A549 (cell line): ENCODE measurements around the gene MORN1. TPM values are rescaled to one million over a fixed set of nuclear protein-coding genes. Genes with fewer than 3 reads are reported as not detected.

Experiments used
- ATAC-seq, 2 experiments: fragments of 200-7000 bp in 1 of 2; fragments of >200 bp in 1 of 2; cut with Nextera tagmentation in 1 of 2; cut with Tn5 transposase in 1 of 2; 3 replicates each; pipeline versions ENCODE4 v1.8.0 to v1.9.1; 2018 to 2020; ENCODE audit warnings: mild to moderate bottlenecking in 1 of 2, moderate library complexity in 1 of 2
- CTCF ChIA-PET: fragments of 300-600 bp; sonication (Branson Sonifier 250); formaldehyde crosslinking; extraction: SDS; loops from one replicate; lab custom pipeline; 2021; ENCODE audit warnings: antibody characterized with exemption, inconsistent platforms; lab: Yijun Ruan, JAX
- POLR2A ChIA-PET: fragments of 350-600 bp; formaldehyde crosslinking; extraction: SDS; loops from one replicate; lab custom pipeline; 2021; ENCODE audit warnings: antibody characterized with exemption, inconsistent platforms; lab: Yijun Ruan, JAX
- DNase-seq, 2 experiments: peaks; one replicate each; pipeline versions ENCODE4 v3.0.0 to v3.0.0-alpha.2; 2011 to 2016; ENCODE audit warnings: low read depth in 1 of 2, low spot score in 1 of 2
- FAIRE-seq: peaks from 2 replicates; lab custom pipeline; 2011; peaks lifted over from hg19 to GRCh38; lab: Jason Lieb, UNC
- H3K27ac ChIP-seq, 2 experiments: fragments of >200 bp; sonication (Bioruptor Twin); formaldehyde crosslinking; 3 replicates each; pipeline ENCODE4 v1.5.1; 2016 to 2017
- H3K4me1 ChIP-seq: fragments of >200 bp; sonication (Bioruptor Twin); formaldehyde crosslinking; 3 replicates; pipeline ENCODE4 v1.6.1; 2016
- H3K4me2 ChIP-seq: fragments of >200 bp; sonication (Bioruptor Twin); formaldehyde crosslinking; 3 replicates; pipeline ENCODE4 v1.6.1; 2016
- H3K4me3 ChIP-seq: fragments of >200 bp; sonication (Bioruptor Twin); formaldehyde crosslinking; 3 replicates; pipeline ENCODE4 v1.5.1; 2016
- H3K9me3 ChIP-seq: fragments of >200 bp; sonication (Bioruptor Twin); formaldehyde crosslinking; 3 replicates; pipeline ENCODE4 v1.6.1; 2016
- BHLHE40 ChIP-seq: IDR thresholded peaks from 2 replicates; pipeline ENCODE4 v1.6.1; 2012; ENCODE audit warnings: low read depth, low read length, inconsistent platforms
- CEBPB ChIP-seq, 2 experiments: fragments of >200 bp in 1 of 2; sonication (Bioruptor Twin) in 1 of 2; formaldehyde crosslinking in 1 of 2; IDR thresholded peaks; 2 replicates each; pipeline ENCODE4 v1.6.1; 2012 to 2016
- CHD2 ChIP-seq: fragments of 150-350 bp; IDR thresholded peaks from 2 replicates; pipeline ENCODE4 v1.6.1; 2014; ENCODE audit warnings: low read length; ENCODE audit not compliant: partially characterized antibody
- EHMT2 ChIP-seq: fragments of 200-600 bp; sonication (generic); IDR thresholded peaks from 2 replicates; pipeline ENCODE4 v1.6.1; 2016; ENCODE audit warnings: antibody characterized with exemption, low read depth, mild to moderate bottlenecking, moderate library complexity
- ELK1 ChIP-seq: fragments of 150-350 bp; IDR thresholded peaks from 2 replicates; pipeline ENCODE4 v1.6.1; 2014; ENCODE audit warnings: low read depth, mild to moderate bottlenecking, low read length
- ESRRA ChIP-seq: fragments of 150-350 bp; IDR thresholded peaks from 2 replicates; pipeline ENCODE4 v1.6.1; 2014; ENCODE audit warnings: mild to moderate bottlenecking, low read length, borderline replicate concordance
- FOSL2 ChIP-seq, 2 experiments: fragments of 450-650 bp in 1 of 2; fragments of >200 bp in 1 of 2; sonication (Bioruptor Twin) in 1 of 2; formaldehyde crosslinking; IDR thresholded peaks; 2 replicates each; pipeline versions ENCODE4 v1.5.0 to v1.6.1; 2016 to 2020; ENCODE audit warnings: mild to moderate bottlenecking in 1 of 2, moderate library complexity in 1 of 2
- FOXS1 ChIP-seq: fragments of 250-450 bp; sonication (Bioruptor Pico); IDR thresholded peaks from 2 replicates; pipeline ENCODE4 v1.5.0; 2020; ENCODE audit warnings: mild to moderate bottlenecking, moderate library complexity
- HDAC2 ChIP-seq: fragments of 200-600 bp; sonication (generic); IDR thresholded peaks from 2 replicates; pipeline ENCODE4 v1.6.1; 2016
- HOXA7 ChIP-seq: fragments of 250-450 bp; sonication (Bioruptor Pico); IDR thresholded peaks from 2 replicates; pipeline ENCODE4 v1.5.0; 2020; ENCODE audit warnings: mild to moderate bottlenecking, moderate library complexity
- HOXB5 ChIP-seq: fragments of 250-450 bp; sonication (Bioruptor Pico); IDR thresholded peaks from 2 replicates; pipeline ENCODE4 v1.5.0; 2020; ENCODE audit warnings: mild to moderate bottlenecking, moderate library complexity
- JUN ChIP-seq, 2 experiments: fragments of >200 bp; sonication (Bioruptor Twin); formaldehyde crosslinking; IDR thresholded peaks; 2 replicates in 1 of 2; 3 replicates in 1 of 2; pipeline ENCODE4 v1.6.1; 2016 to 2017
- POLR2A ChIP-seq: IDR thresholded peaks from 2 replicates; pipeline ENCODE4 v1.6.1; 2012; ENCODE audit warnings: mild to moderate bottlenecking, low read length
- POLR2AphosphoS2 ChIP-seq: conservative IDR thresholded peaks from 2 replicates; pipeline ENCODE4 v1.6.1; 2012; ENCODE audit warnings: low read length, improper control_type of control experiment, inconsistent platforms
- RARB ChIP-seq: fragments of 250-450 bp; sonication (Bioruptor Pico); IDR thresholded peaks from 2 replicates; pipeline ENCODE4 v1.8.0; 2021; ENCODE audit warnings: mild to moderate bottlenecking, moderate library complexity
- REST ChIP-seq: fragments of 200-600 bp; sonication (generic); IDR thresholded peaks from 2 replicates; pipeline ENCODE4 v1.6.1; 2016; ENCODE audit warnings: antibody characterized with exemption, mild to moderate bottlenecking, moderate library complexity
- ZFP36 ChIP-seq: fragments of 450-650 bp; IDR thresholded peaks from 2 replicates; pipeline ENCODE4 v1.6.1; 2014; ENCODE audit warnings: borderline replicate concordance; ENCODE audit not compliant: partially characterized antibody
- WGBS: methylation state at CpG from one replicate; pipeline ENCODE4 v1.1.6; 2017; ENCODE audit errors: missing lambda C conversion rate; 5-methylcytosine and 5-hydroxymethylcytosine counted together
- polyA plus RNA-seq, 4 experiments: library from polyadenylated mRNA; depleted of rRNA in 3 of 4; stranded (reverse); fragments of >200 nt; fragmentation: RNase III in 1 of 4; extraction: RNeasy Plus Mini Kit Qiagen cat#74134 plus additional on column Dnase treatment in 1 of 4; gene quantifications; 2 replicates in 3 of 4; 3 replicates in 1 of 4; pipeline ENCODE4 v1.2.3, GENCODE V29; 2011 to 2017

Gene MORN1
- polyA plus RNA-seq, 2 of the 4 experiments (the other 2 are of a cell fraction) = 6.9 to 8.9 TPM

GRCh38 chr1:2386636-2387611 lies 4.4 kb downstream of the MORN1 start:
- DNase-seq (no peak), ATAC-seq (no peak), FAIRE-seq (no peak)
- POLR2A ChIA-PET = no interaction called here
- Histone ChIP-seq H3K27ac (no peak overlapping the region), H3K9me3 (no peaks in the 10 kb centered on the region), H3K4me3 (no peak overlapping the region), H3K4me2 (no peak overlapping the region), H3K4me1 (peaks cover 7% of the 10 kb centered on the region; the same call in 2 of the 3 replicates)
- CTCF ChIA-PET = interaction anchor here (16.3 kb wide), 1 partner anchor 187 kb away, joined by 267 read pairs; the partner anchor contains the start of gene FAAP20
- WGBS = 96% methylated on average over 14 of the region's 30 CpGs
- TF ChIP-seq REST = no peak
- TF ChIP-seq FOSL2 (IDR thresholded peaks at IDR 0.05) = no peak
- TF ChIP-seq FOSL2 (CRISPR knock-in tag; IDR thresholded peaks at IDR 0.05) = no peak
- TF ChIP-seq ZFP36 = no peak
- TF ChIP-seq HDAC2 = no peak
- no peak for TF ChIP-seq RARB (CRISPR knock-in tag)
- TF ChIP-seq HOXB5 = no peak
- no peak for TF ChIP-seq POLR2AphosphoS2
- TF ChIP-seq FOXS1 (CRISPR knock-in tag) = no peak
- TF ChIP-seq ELK1 = no peak
- no peak for TF ChIP-seq POLR2A
- no peak for TF ChIP-seq BHLHE40
- no peak for TF ChIP-seq HOXA7 (CRISPR knock-in tag)
- no peak for TF ChIP-seq CHD2
- TF ChIP-seq CEBPB (IDR thresholded peaks at IDR 0.05) = no peak
- TF ChIP-seq EHMT2 = no peak
- no peak for TF ChIP-seq JUN (IDR thresholded peaks at IDR 0.05)
- TF ChIP-seq ESRRA = no peak

- ChIA-PET POLR2A (no interaction called here), CTCF (interaction anchor here (0.5 to 16.3 kb wide), 2 partner anchors 29 to 186 kb away, joined by 3 to 267 read pairs; partner anchors contain the start of gene FAAP20)
- H3K9me3 ChIP-seq = no peaks in the 10 kb centered on the region
- peaks cover 7% of the 10 kb centered on the region; the same call in 2 of the 3 replicates for H3K4me1 ChIP-seq
- no peak overlapping the region for H3K4me2 ChIP-seq
- H3K27ac ChIP-seq = no peak overlapping the region
- DNase-seq (no peak), FAIRE-seq (no peak), ATAC-seq (no peak)
- 94% methylated on average over 13 of the region's 19 CpGs for WGBS
- TF ChIP-seq ESRRA (no peak), RARB (CRISPR knock-in tag) (no peak)
- H3K4me3 ChIP-seq = no peak overlapping the region
Measured at GRCh38 chr1:2385606-2386280, 5.6 kb downstream of the MORN1 start.
